ENCODE results near the gene SLC28A1. TPM values are rescaled to one million over a fixed set of nuclear protein-coding genes. Genes with fewer than 3 reads are reported as not detected.

SLC28A1 gene
- total RNA-seq, 1 experiment from 2014 or later: 0.13 TPM

GRCh38 chr15:84983294-84983693, 98.8 kb downstream of the SLC28A1 start:
- H3K4me2 ChIP-seq (ENCODE audit: insufficient read depth, insufficient read length, low read length): no peak overlapping the region
- H2BK120ac ChIP-seq (ENCODE audit: low read depth, low read length, poor library complexity, severe bottlenecking): no peak overlapping the region
- H2BK20ac ChIP-seq (ENCODE audit: low read depth, low read length, poor library complexity, severe bottlenecking): no peak overlapping the region
- no peak overlapping the region for H2AK5ac ChIP-seq (ENCODE audit: insufficient read length, low read length)
- H2AFZ ChIP-seq (ENCODE audit: low read length): no peak overlapping the region
- peaks cover 19 to 21% of the 10 kb centered on the region in 2 experiments for H3K4me1 Mint-ChIP-seq
- no peak overlapping the region for H3K23ac ChIP-seq (ENCODE audit: insufficient read length, low read depth, low read length)
- H3T11ph ChIP-seq (ENCODE audit: low read length): no peak overlapping the region
- H4K5ac ChIP-seq (ENCODE audit: insufficient read length, low read depth, low read length): no peak overlapping the region
- no peak overlapping the region for H3K18ac ChIP-seq (ENCODE audit: insufficient read length, low read depth, low read length)
- H4K91ac ChIP-seq (ENCODE audit: insufficient read length, low read depth, low read length): no peak overlapping the region
- no peak overlapping the region for H2BK12ac ChIP-seq (ENCODE audit: insufficient read length, low read depth, low read length)
- no peaks in the 10 kb centered on the region for H4K20me1 ChIP-seq (ENCODE audit: control insufficient read depth, insufficient read depth, insufficient read length)
- H2BK15ac ChIP-seq (ENCODE audit: low read depth, low read length): no peak overlapping the region
- no peaks in the 10 kb centered on the region for H3K4me1 ChIP-seq (ENCODE audit: insufficient read depth, low read length)
- no peak overlapping the region for H3K27ac ChIP-seq (ENCODE audit: insufficient read length, low read depth, low read length)
- H3K9ac ChIP-seq (ENCODE audit: extremely low read depth, insufficient read length, low read length): no peak overlapping the region
- no peak overlapping the region for H3K27ac Mint-ChIP-seq
- no peaks in the 10 kb centered on the region for H3K79me2 ChIP-seq (ENCODE audit: insufficient read depth, low read length)
- H3K79me1 ChIP-seq (ENCODE audit: insufficient read depth, low read depth, low read length, poor library complexity, severe bottlenecking): no peaks in the 10 kb centered on the region
- no peaks in the 10 kb centered on the region for H3K9me3 ChIP-seq (ENCODE audit: control insufficient read depth, low read depth, low read length)
- H3K27me3 Mint-ChIP-seq (ENCODE audit: low read depth): peaks cover 52% of the 10 kb centered on the region
- no peak for TF ChIP-seq CTCF (conservative IDR thresholded peaks at IDR 0.05)
- peak overlapping the region; percentile 75 to 87; a peak in 4 of 5 replicates for H3K4me3 Mint-ChIP-seq
- H2BK5ac ChIP-seq (ENCODE audit: insufficient read length, low read length): no peak overlapping the region
- no peak overlapping the region for H4K8ac ChIP-seq (replicated peaks; ENCODE audit: insufficient read length, low read depth, low read length)
- H3K36me3 Mint-ChIP-seq (ENCODE audit: insufficient read depth in 1 of 3, low read depth in 3 of 3): no peaks in the 10 kb centered on the region
- H3K56ac ChIP-seq (ENCODE audit: insufficient read length, low read depth, low read length): no peak overlapping the region
- no peaks in the 10 kb centered on the region; a peak in 2 of 5 replicates for H3K9me3 Mint-ChIP-seq
- no CpG with 5 or more reads among the region's 4 CpGs for WGBS (ENCODE audit: extremely low coverage, insufficient read length, low lambda C conversion rate)
- H3K14ac ChIP-seq (ENCODE audit: insufficient read depth, low read length): no peak overlapping the region
- peaks cover 5% of the 10 kb centered on the region; the same call in 1 of the 2 replicates for H3K27me3 ChIP-seq (ENCODE audit: insufficient read depth, low read length)
- no peak overlapping the region for H3K4ac ChIP-seq (ENCODE audit: low read depth, low read length)
- no peak for DNase-seq
- H3K23me2 ChIP-seq (ENCODE audit: insufficient read length, low read depth, low read length, poor library complexity, severe bottlenecking): peaks cover 7% of the 10 kb centered on the region

Data from H9 (cell line).